OCI-LY7 (cell line): ENCODE measurements around the gene IGF2BP2.

Source experiments
- CTCF ChIP-seq: fragments of 200-600 bp; sonication (generic); conservative IDR thresholded peaks from 2 replicates; pipeline ENCODE4 v1.5.1; 2014; ENCODE audit warnings: mild to moderate bottlenecking, antibody characterized with exemption, low read length, moderate library complexity, mixed read lengths
- EZH2phosphoT487 ChIP-seq: fragments of 200-600 bp; sonication (generic); IDR thresholded peaks from 2 replicates; pipeline ENCODE4 v1.6.1; 2018; ENCODE audit warnings: low read depth, borderline replicate concordance, mild to moderate bottlenecking, mixed run types, antibody characterized with exemption, low read length, moderate library complexity, mixed read lengths

- TF ChIP-seq EZH2phosphoT487 (no peak), CTCF (no peak)
These were observed 57.7 kb downstream of the IGF2BP2 start for GRCh38 chr3:185767002-185767688.
